ENCODE measurements around the gene RBM34.

- TF ChIP-seq, protein P1, sequence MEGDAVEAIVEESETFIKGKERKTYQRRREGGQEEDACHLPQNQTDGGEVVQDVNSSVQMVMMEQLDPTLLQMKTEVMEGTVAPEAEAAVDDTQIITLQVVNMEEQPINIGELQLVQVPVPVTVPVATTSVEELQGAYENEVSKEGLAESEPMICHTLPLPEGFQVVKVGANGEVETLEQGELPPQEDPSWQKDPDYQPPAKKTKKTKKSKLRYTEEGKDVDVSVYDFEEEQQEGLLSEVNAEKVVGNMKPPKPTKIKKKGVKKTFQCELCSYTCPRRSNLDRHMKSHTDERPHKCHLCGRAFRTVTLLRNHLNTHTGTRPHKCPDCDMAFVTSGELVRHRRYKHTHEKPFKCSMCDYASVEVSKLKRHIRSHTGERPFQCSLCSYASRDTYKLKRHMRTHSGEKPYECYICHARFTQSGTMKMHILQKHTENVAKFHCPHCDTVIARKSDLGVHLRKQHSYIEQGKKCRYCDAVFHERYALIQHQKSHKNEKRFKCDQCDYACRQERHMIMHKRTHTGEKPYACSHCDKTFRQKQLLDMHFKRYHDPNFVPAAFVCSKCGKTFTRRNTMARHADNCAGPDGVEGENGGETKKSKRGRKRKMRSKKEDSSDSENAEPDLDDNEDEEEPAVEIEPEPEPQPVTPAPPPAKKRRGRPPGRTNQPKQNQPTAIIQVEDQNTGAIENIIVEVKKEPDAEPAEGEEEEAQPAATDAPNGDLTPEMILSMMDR (IDR thresholded peaks at IDR 0.05; ENCODE audit: low read depth, low read length, poor library complexity, severe bottlenecking) = no peak
- TF ChIP-seq EZH2phosphoT487 (IDR thresholded peaks at IDR 0.05; ENCODE audit: borderline replicate concordance, low read length) = no peak
Observed at GRCh38 chr1:235129774-235130570, 31.1 kb downstream of the RBM34 start.

Measured in DOHH2 (cell line).